Skeletal muscle cell (primary cell): ENCODE results near the gene CRTC3.
A peak's percentile ranks its signal among the peaks of the same experiment; 100 is the strongest.

Experiments
- DNase-seq: peaks from one replicate; pipeline ENCODE4 v3.0.0-alpha.2; 2010; ENCODE audit warnings: low read depth
- H3K4me3 ChIP-seq: 2 replicates; pipeline ENCODE4 v1.5.1; 2011; ENCODE audit warnings: low read depth, mild to moderate bottlenecking, control low read depth, low read length, moderate library complexity

Gene CRTC3

GRCh38 chr15:90560229-90560776, 30.6 kb downstream of the CRTC3 start:
- H3K4me3 ChIP-seq: no peak overlapping the region
- peak; percentile 90 for DNase-seq

GRCh38 chr15:90561344-90562244, 31.9 kb downstream of the CRTC3 start:
- H3K4me3 ChIP-seq: no peak overlapping the region
- no peak for DNase-seq

- DNase-seq: no peak
- no peak overlapping the region for H3K4me3 ChIP-seq
Measured at GRCh38 chr15:90562669-90563068, 32.9 kb downstream of the CRTC3 start.

GRCh38 chr15:90563463-90563862, 33.7 kb downstream of the CRTC3 start:
- H3K4me3 ChIP-seq: no peak overlapping the region
- DNase-seq: no peak

GRCh38 chr15:90564051-90564450, 34.3 kb downstream of the CRTC3 start:
- DNase-seq: no peak
- no peak overlapping the region for H3K4me3 ChIP-seq

GRCh38 chr15:90564590-90564989, 34.9 kb downstream of the CRTC3 start:
- H3K4me3 ChIP-seq: no peak overlapping the region
- DNase-seq: no peak

GRCh38 chr15:90565866-90566265, 36.1 kb downstream of the CRTC3 start:
- DNase-seq: no peak
- H3K4me3 ChIP-seq: no peak overlapping the region

GRCh38 chr15:90570643-90571042, 40.9 kb downstream of the CRTC3 start:
- no peak for DNase-seq
- H3K4me3 ChIP-seq: no peak overlapping the region

- no peak for DNase-seq
- H3K4me3 ChIP-seq: no peak overlapping the region
Measured at GRCh38 chr15:90571063-90571541, 41.4 kb downstream of the CRTC3 start.

GRCh38 chr15:90572893-90573292, 43.2 kb downstream of the CRTC3 start:
- DNase-seq: no peak
- no peak overlapping the region for H3K4me3 ChIP-seq

GRCh38 chr15:90576711-90577389, 47.1 kb downstream of the CRTC3 start:
- H3K4me3 ChIP-seq: no peak overlapping the region
- no peak for DNase-seq

- no peak for DNase-seq
- H3K4me3 ChIP-seq: no peak overlapping the region
Measured at GRCh38 chr15:90579213-90579612, 49.5 kb downstream of the CRTC3 start.

GRCh38 chr15:90580099-90580498, 50.4 kb downstream of the CRTC3 start:
- DNase-seq: no peak
- H3K4me3 ChIP-seq: no peak overlapping the region

GRCh38 chr15:90580541-90580940, 50.8 kb downstream of the CRTC3 start:
- H3K4me3 ChIP-seq: no peak overlapping the region
- no peak for DNase-seq

- DNase-seq: no peak
- H3K4me3 ChIP-seq: no peak overlapping the region
Measured at GRCh38 chr15:90580946-90581345, 51.2 kb downstream of the CRTC3 start.

- no peak for DNase-seq
- no peak overlapping the region for H3K4me3 ChIP-seq
Measured at GRCh38 chr15:90581771-90582352, 52.1 kb downstream of the CRTC3 start.

- no peak for DNase-seq
- no peak overlapping the region for H3K4me3 ChIP-seq
Measured at GRCh38 chr15:90582553-90582952, 52.8 kb downstream of the CRTC3 start.

GRCh38 chr15:90583471-90584252, 53.9 kb downstream of the CRTC3 start:
- H3K4me3 ChIP-seq: no peak overlapping the region
- no peak for DNase-seq

GRCh38 chr15:90584841-90585240, 55.1 kb downstream of the CRTC3 start:
- H3K4me3 ChIP-seq: no peak overlapping the region
- DNase-seq: no peak
